Measurements from ENCODE around the gene NRN1.

NRN1 gene

GRCh38 chr6:6002005-6002847, 4.5 kb downstream of the NRN1 start:
- DNase-seq = no peak

DNA sequence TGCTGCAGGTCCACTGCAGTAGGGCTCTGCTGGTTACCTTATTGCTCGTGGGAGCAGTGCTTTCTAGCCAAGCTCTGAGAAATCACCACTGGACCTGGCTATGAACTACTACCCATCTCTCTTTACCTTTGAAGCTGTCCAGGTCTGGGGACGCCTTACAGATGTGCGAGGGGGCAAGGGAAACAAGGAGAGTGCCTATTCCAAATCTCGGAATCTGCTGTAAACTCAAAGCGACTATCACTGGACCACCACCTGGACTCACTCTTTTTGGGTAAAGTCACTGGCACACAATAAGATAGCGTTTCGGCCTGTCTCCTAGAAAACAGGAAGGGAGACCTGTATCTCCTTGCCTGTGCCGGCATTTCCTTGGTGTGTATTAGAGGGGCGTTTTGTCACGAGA, 5.3 kb downstream of the NRN1 start:
- no peak for DNase-seq

DNA sequence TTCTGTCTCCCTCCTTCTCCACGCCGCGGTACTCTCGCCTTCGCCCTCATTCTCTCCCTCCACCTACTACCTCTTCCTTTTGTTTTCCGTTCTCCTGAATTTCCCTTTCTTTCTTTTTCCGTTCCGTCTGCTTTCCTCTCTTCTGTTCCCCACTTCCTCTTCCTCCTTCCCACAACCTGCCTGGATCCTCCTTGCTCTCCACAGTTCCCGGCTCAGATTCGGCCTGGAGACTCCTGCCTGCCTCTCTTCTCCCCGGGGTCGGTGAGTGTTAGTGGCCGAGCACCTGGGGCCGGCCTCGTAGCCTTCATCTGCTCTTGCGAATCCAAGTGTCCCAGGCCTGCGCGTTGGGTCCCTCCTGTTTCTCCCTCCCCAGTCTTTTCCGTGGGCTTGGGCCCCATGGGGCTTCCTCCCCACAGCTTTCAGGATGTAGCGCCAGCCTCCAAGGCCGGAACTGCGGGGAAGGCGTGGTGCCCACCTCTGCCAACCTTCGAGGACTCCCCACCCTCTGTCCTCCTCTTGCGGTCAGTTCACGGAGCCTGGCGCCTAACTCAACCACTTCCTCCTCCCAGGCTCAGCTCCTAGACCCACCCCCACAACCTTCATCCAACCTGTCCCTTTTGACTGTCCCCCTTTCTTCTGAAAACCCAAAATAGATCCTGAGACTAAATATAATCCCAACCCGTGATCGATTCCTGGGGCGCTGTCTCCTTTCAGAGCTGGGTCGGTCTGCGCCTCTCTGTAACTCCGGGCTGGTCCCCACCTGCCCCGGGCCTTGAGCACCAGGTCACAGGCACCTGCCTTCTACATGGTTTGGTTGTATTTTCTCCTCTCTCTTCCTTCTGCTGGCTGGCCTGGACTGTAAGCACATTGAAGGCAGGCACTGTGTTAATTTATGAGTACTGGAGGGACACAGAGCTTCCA, 6.8 kb downstream of the NRN1 start:
- no peak for DNase-seq

- DNase-seq = peak; percentile 72
Measured at GRCh38 chr6:5998711-5999687, 7.7 kb downstream of the NRN1 start.

- DNase-seq = no peak
Measured at GRCh38 chr6:5998236-5998635, 8.5 kb downstream of the NRN1 start.

DNA sequence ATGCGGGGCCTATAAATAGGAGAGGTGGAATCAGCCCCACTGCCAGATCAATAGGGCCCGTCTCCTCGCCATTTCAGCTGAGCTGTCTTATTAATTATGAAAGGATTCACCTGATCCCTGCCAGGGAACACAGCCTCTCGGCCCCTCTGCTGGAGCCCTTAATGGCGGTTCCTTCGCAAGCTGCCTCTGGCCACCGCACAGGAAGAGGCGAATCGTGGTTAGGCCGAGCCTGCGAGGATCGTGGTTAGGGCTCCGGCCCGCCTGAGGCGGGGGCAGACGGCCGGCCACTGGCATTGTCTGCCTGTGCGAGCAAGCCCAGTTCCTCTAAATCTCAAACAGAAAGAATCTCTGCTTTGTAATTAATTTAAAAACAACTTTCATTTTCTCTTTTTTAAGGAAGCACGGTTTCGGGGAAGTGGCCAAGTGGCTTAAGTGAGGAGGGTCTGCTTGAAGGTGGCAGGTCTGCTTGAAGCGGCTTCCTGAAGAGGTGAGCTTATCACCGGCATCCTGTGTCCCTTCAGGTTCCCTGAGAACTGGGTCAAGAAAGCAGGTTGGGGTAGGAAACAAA, 9.2 kb downstream of the NRN1 start:
- DNase-seq = no peak

- DNase-seq = no peak
Measured at GRCh38 chr6:5996714-5997419, 9.9 kb downstream of the NRN1 start.

GRCh38 chr6:5995949-5996713, 10.6 kb downstream of the NRN1 start:
- peak; percentile 57 for DNase-seq

- DNase-seq = no peak
Measured at GRCh38 chr6:5995658-5995948, 11.1 kb downstream of the NRN1 start.

DNA sequence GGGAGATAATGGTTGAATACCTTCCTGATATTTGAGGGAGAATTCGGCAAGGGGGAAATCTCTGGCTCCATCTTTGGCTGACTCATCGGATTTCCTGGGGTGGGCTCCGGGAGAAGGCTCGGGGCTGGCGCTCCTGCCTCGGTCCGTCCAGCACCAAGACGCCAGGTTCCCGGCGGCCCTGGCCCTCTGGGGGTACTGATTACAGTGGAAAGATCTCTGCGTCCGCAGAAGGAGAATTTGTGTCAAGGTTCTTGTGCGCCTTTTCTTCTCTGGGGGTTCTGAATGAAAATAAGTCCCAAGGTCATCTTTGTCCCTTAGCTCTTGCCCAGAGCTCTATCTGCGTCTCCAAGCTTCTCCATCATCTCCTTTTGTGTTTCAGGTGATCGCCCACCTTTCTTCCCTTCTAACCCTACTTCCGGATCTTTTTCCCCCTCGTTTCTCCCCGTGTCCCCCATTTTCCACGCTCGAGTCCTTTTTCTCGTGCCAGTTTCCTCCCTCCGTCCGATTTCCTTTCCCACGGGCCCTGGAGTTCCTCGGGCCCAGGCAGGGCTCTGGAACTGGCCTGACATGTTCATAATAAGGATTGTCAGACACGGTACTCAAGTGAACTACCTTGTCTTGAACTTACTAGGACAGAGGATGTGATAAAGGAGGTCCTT, 11.6 kb downstream of the NRN1 start:
- no peak for DNase-seq

DNA sequence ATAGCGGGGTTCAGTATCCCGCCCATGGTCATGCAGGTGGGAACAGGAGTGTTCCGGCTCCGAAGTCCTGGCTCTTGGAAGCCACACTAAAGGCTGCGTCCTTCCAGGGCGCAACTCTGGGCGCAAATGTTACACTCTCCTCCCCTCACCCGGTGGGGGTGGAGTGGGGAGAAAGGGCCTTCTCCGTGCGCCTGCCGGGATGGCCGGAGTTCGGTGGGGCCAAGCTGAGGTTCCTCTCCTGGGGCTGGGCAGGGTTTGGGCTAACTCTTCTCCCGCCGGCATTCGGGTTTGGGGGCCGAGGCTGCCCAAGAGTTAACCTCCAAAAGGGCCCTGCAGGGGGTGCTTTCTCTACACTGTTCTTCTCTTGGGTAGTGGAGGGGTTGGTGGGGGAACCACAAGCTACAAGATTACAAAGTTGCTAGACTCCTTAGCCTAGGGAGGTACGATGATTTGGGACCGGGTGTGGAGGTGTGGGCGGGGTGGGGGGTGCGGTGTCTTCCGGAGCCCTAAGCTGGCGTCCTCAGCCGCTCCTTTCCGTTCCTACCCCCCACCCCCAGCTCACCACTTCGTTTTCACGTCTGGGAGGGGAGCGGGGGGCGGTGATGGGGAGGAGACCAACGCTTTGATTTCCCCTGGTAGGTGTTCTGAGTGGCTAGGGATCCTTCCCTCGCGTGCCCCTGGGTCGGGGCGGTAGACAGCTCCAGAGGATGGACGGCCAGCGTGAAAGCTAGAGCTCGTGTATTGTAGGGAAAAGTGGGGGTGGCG, 12.3 kb downstream of the NRN1 start:
- no peak for DNase-seq

DNA sequence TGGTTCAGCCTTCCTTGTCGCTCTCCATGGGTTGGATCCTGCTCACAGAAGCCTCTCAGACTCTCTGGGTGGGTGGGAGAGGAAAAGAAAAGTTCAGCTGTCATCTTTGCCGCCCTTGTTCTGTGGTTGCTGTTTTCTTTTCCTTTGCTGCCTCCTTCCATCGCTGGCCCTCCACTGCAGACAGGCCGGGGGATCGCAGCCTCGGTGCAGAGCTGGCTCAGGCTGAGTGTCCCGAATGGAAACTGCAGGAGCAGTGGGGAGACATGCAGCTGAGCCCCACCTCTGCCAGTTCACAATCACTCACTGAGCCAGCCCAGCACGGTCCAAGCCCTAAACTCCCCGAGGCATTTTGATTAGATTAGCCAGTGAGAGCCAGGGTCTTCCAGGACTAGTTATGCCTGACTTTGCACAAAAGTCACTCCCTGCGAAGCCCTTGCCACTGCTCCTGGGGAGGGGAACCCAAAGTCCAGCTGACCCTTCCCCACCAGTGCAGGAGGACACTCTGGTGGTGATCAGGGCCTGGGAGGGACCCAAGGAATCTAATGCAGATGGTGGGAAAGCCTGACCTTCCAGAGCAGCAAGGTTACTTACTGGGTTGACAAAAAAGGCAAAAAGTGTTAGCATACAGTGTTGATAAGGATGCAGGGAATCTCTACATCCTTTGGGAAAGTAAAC, 14.0 kb downstream of the NRN1 start:
- DNase-seq = no peak

DNA sequence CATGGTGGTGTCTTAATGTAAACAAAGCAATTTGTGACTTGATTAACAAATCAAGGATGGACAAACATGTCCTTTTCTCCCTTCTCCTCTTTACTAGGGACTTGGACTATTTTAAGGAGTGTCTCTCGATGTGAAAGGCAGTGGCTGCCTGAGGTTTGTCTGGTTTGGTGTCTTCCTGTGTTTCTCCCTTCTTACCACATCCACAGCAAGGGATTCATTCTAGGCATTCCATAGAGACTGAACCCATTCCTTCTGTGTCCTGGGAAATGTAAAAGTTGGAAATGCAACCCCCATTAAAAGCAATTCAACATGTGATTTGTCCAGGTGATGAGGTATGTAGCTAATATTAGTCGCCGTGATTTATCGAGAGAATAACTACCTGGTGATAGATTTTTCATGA, 15.9 kb downstream of the NRN1 start:
- no peak for DNase-seq

DNA sequence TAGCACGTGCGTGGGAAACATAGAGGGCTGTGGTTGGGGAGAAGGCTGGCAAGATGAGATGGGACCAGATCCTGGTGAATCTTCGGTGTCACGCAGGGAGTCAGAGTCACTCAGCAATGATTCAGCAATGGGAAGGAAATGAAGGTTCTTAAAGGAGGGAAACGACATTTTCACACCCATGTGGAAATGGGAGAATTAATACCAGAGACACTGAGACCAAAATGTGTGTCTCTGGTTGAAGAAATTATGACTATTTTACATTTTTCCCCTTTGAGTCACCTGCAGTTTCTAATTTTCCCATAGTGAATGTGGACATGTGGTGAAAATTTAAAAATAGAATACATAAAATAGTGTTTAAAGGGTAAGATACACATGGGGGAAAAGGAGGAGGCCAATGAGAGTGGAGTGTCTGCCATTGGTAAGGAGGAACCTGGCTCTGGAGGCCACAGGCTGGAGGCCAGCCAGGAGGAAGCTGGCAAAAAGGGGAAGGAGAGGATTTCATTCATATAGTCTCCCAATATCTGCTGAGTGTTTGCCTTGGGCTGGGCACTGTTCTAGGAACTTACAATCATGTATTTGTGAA, 17.5 kb downstream of the NRN1 start:
- no peak for DNase-seq

- no peak for DNase-seq
Measured at GRCh38 chr6:5986861-5987260, 19.9 kb downstream of the NRN1 start.

DNA sequence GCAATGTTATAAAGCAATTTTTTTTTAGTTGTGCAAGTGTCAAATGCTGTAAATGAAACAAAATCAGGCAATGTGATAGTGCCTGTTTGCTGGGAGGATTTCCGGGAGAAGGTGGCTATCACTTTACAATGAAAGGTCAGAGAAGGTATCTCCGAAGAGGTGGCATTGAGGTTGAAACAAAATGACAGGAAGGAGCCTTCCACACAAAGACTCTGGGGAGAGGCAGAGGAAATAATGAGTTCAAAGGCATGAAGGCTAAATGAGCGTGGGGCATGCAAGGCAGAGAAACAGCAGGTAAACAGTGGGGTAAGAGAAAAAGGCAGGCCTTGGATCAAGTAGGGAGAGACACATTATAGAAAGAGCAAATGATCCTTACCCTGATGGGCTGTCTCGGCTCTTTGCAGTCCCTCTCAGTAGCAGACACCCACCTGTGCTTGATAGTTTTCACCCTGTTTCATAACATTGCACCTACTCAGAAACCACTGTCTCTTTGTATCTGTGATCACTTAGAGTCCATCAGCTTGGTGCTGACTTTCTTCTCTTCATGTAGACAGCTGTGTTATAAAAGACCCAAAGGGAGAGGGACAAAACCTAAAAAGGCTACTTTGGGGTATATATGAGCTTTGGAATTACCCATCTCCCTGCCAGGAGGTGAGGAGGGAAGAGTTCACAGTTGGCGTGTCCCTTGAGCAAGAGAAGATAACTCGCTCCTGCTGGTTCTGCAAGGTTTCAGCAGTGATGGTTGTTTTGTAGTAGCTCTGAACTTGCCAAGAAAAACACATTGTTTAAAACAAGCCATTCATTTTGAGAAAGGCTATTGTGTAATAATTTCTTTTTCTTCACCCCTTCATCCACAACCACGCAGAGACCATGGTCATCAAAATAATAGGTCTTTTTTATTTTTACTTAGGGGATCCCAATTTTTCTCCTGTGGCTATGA, 22.3 kb downstream of the NRN1 start:
- no peak for DNase-seq
